ENCODE measurements around the gene CPED1. TPM values are rescaled to one million over a fixed set of nuclear protein-coding genes. Genes with fewer than 3 reads are reported as not detected.

Gene CPED1
- total and polyA plus RNA-seq, 2 experiments from 2014 or later: 0.17 to 0.47 TPM

- no peak for TF ChIP-seq ZNF462 (CRISPR knock-in tag; IDR thresholded peaks at IDR 0.05)
Observed at GRCh38 chr7:120990468-120991118, 2.1 kb downstream of the CPED1 start (continued).

GRCh38 chr7:120991161-120991560, 2.6 kb downstream of the CPED1 start:
- Histone ChIP-seq H3K27me3 (ENCODE audit: insufficient read depth) (peaks cover 18% of the 10 kb centered on the region), H3F3A (replicated peaks; ENCODE audit: low read depth) (no peaks in the 10 kb centered on the region), H3K4me1 (ENCODE audit: insufficient read depth) (peaks cover 6% of the 10 kb centered on the region), H3K4me3 (no peak overlapping the region), H3K9me2 (ENCODE audit: insufficient read depth) (no peaks in the 10 kb centered on the region), H3K79me2 (replicated peaks; ENCODE audit: insufficient read depth) (no peaks in the 10 kb centered on the region), H3K4me2 (no peak overlapping the region), H4K20me1 (replicated peaks; ENCODE audit: insufficient read depth) (no peaks in the 10 kb centered on the region), H2AFZ (no peak overlapping the region), H3K36me3 (ENCODE audit: insufficient read depth) (no peaks in the 10 kb centered on the region), H3K27ac (ENCODE audit: low read depth) (no peak overlapping the region)
- Mint-ChIP-seq H3K4me3 (no peak overlapping the region), H3K4me1 (peaks cover 5% of the 10 kb centered on the region; the same call in 2 of the 3 replicates), H3K27me3 (ENCODE audit: insufficient read depth, low read depth, poor library complexity) (peaks cover 15% of the 10 kb centered on the region), H3K36me3 (ENCODE audit: low read depth) (no peaks in the 10 kb centered on the region), H3K9me3 (no peaks in the 10 kb centered on the region), H3K27ac (no peak overlapping the region)
- DNase-seq (ENCODE audit: low spot score) (no peak), ATAC-seq (no peak)
- TF ChIP-seq ZNF331 (CRISPR knock-in tag; IDR thresholded peaks at IDR 0.05; ENCODE audit: low read depth) (no peak), ZNF114 (CRISPR knock-in tag; IDR thresholded peaks at IDR 0.05) (no peak), JUNB (IDR thresholded peaks at IDR 0.05; ENCODE audit: unreplicated experiment) (no peak), CREB1 (CRISPR knock-in tag; IDR thresholded peaks at IDR 0.05; ENCODE audit: low read depth) (no peak), POLR2AphosphoS5 (IDR thresholded peaks at IDR 0.05; ENCODE audit: low read depth) (no peak), NANOG (IDR thresholded peaks at IDR 0.05; ENCODE audit: borderline replicate concordance) (no peak), REST (IDR thresholded peaks at IDR 0.05; ENCODE audit: unreplicated experiment) (no peak), STAT1 (IDR thresholded peaks at IDR 0.05; ENCODE audit: unreplicated experiment) (no peak), ETS1 (IDR thresholded peaks at IDR 0.05) (no peak), EZH2 (IDR thresholded peaks at IDR 0.05; ENCODE audit: low read depth, unreplicated experiment) (no peak), EZH2phosphoT487 (IDR thresholded peaks at IDR 0.05; ENCODE audit: unreplicated experiment) (no peak)

All from GM23338 (cell line).